Type B pancreatic cell (in vitro differentiated cells): ENCODE measurements around the gene NEGR1. TPM values are rescaled to one million over a fixed set of nuclear protein-coding genes. Genes with fewer than 3 reads are reported as not detected.

Experiments used
- DNase-seq: peaks from one replicate; pipeline ENCODE4 v3.0.0; 2021; ENCODE audit warnings: mixed read lengths; ENCODE audit not compliant: unreplicated experiment; ENCODE audit errors: extremely low spot score
- H3K27ac Mint-ChIP-seq: 2 replicates; pipeline ENCODE4 v1.8.0; 2021; ENCODE audit warnings: mild to moderate bottlenecking, mixed read lengths
- H3K27me3 Mint-ChIP-seq: 2 replicates; pipeline ENCODE4 v1.8.0; 2021; ENCODE audit warnings: mixed read lengths
- H3K36me3 Mint-ChIP-seq: 2 replicates; pipeline ENCODE4 v1.8.0; 2021; ENCODE audit warnings: mixed read lengths
- H3K4me1 Mint-ChIP-seq: one replicate; pipeline ENCODE4 v1.8.0; 2021; ENCODE audit warnings: mixed read lengths; ENCODE audit not compliant: unreplicated experiment
- H3K4me3 Mint-ChIP-seq: 2 replicates; pipeline ENCODE4 v1.8.0; 2021; ENCODE audit warnings: mild to moderate bottlenecking, mixed read lengths
- H3K9me3 Mint-ChIP-seq: 2 replicates; pipeline ENCODE4 v1.8.0; 2021; ENCODE audit warnings: mixed read lengths
- CTCF ChIP-seq: fragments of 200-600 bp; sonication (generic); conservative IDR thresholded peaks from 2 replicates; pipeline ENCODE4 v1.5.0; 2021; ENCODE audit warnings: antibody characterized with exemption, mild to moderate bottlenecking
- total RNA-seq: library from RNA; stranded (reverse); gene quantifications from 2 replicates; pipeline ENCODE4 v1.2.1, GENCODE V29; 2021; ENCODE audit warnings: low replicate concordance

Gene NEGR1
- total RNA-seq, 1 donor from 2014 or later: 22.5 TPM

GRCh38 chr1:72288886-72289285 is 6.5 kb upstream of the NEGR1 start:
- DNase-seq: no peak

GRCh38 chr1:72286401-72286800 is 4.1 kb upstream of the NEGR1 start:
- Mint-ChIP-seq H3K4me3 (no peak overlapping the region), H3K27me3 (peaks cover 19% of the 10 kb centered on the region), H3K36me3 (no peaks in the 10 kb centered on the region), H3K4me1 (no peaks in the 10 kb centered on the region), H3K27ac (no peak overlapping the region), H3K9me3 (no peaks in the 10 kb centered on the region)
- no peak for DNase-seq
- no peak for TF ChIP-seq CTCF

More at GRCh38 chr1:72288886-72289285, 6.5 kb upstream of the NEGR1 start:
- peaks cover 13% of the 10 kb centered on the region for H3K27me3 Mint-ChIP-seq
- H3K4me1 Mint-ChIP-seq: no peaks in the 10 kb centered on the region
- H3K36me3 Mint-ChIP-seq: no peaks in the 10 kb centered on the region
- TF ChIP-seq CTCF: no peak
- no peak overlapping the region for H3K27ac Mint-ChIP-seq
- no peaks in the 10 kb centered on the region for H3K9me3 Mint-ChIP-seq
- no peak overlapping the region for H3K4me3 Mint-ChIP-seq

GRCh38 chr1:72285074-72285425 is 2.7 kb upstream of the NEGR1 start:
- peaks cover 7% of the 10 kb centered on the region for H3K4me1 Mint-ChIP-seq
- no peak overlapping the region for H3K4me3 Mint-ChIP-seq
- H3K27ac Mint-ChIP-seq: no peak overlapping the region
- no peaks in the 10 kb centered on the region for H3K9me3 Mint-ChIP-seq
- H3K36me3 Mint-ChIP-seq: no peaks in the 10 kb centered on the region
- H3K27me3 Mint-ChIP-seq: peaks cover 33% of the 10 kb centered on the region
- DNase-seq: no peak
- no peak for TF ChIP-seq CTCF

GRCh38 chr1:72284348-72285073 is 2.2 kb upstream of the NEGR1 start:
- Mint-ChIP-seq H3K27ac (no peak overlapping the region), H3K9me3 (no peaks in the 10 kb centered on the region), H3K4me3 (no peak overlapping the region)

GRCh38 chr1:72284084-72284347 is 1.7 kb upstream of the NEGR1 start:
- no peak for TF ChIP-seq CTCF
- Mint-ChIP-seq H3K4me1 (peaks cover 7% of the 10 kb centered on the region), H3K27ac (no peak overlapping the region), H3K9me3 (no peaks in the 10 kb centered on the region), H3K4me3 (no peak overlapping the region), H3K27me3 (peaks cover 37% of the 10 kb centered on the region), H3K36me3 (no peaks in the 10 kb centered on the region)
- no peak for DNase-seq

More at GRCh38 chr1:72284348-72285073, 2.2 kb upstream of the NEGR1 start:
- DNase-seq: no peak
- no peaks in the 10 kb centered on the region for H3K36me3 Mint-ChIP-seq
- peaks cover 7% of the 10 kb centered on the region for H3K4me1 Mint-ChIP-seq
- peaks cover 35% of the 10 kb centered on the region for H3K27me3 Mint-ChIP-seq
- TF ChIP-seq CTCF: peak; percentile 15
